LNCaP clone FGC (cell line): ENCODE results near the gene SIX5.

Experiments used
- DNase-seq: peaks from one replicate; pipeline ENCODE4 v3.0.0-alpha.2; 2011; ENCODE audit warnings: low read depth
- H3K4me3 ChIP-seq: 2 replicates; pipeline ENCODE4 v1.5.1; 2011; ENCODE audit warnings: mild to moderate bottlenecking, low read depth, low read length, control low read depth
- TF ChIP-seq, protein P1 (sequence below): IDR thresholded peaks from 2 replicates; pipeline ENCODE4 v1.5.1; 2012; ENCODE audit warnings: mild to moderate bottlenecking; ENCODE audit not compliant: control insufficient read depth, insufficient read depth; ENCODE audit errors: extremely low read depth

The SIX5 gene

DNA sequence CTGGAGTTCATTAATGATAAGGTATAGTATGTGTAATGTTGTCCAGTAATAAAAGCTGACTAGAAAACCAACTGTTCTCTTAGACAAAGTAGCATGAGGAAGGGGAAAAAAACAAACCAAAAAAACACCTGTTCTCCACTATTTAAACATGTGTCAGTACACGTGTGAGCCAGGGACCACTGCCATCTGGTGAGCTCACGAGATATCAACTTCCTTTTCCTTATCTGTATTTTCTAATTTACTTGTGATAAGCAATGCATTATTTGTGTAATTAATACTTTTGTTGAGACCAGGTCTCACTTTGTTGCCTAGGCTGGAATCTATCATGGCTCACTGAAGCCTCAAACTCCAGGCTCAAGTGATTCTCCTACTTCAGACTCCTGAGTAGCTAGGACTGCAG lies 4.3 kb upstream of the SIX5 start:
- no peak for DNase-seq
- H3K4me3 ChIP-seq = no peak overlapping the region
- TF ChIP-seq, protein P1, sequence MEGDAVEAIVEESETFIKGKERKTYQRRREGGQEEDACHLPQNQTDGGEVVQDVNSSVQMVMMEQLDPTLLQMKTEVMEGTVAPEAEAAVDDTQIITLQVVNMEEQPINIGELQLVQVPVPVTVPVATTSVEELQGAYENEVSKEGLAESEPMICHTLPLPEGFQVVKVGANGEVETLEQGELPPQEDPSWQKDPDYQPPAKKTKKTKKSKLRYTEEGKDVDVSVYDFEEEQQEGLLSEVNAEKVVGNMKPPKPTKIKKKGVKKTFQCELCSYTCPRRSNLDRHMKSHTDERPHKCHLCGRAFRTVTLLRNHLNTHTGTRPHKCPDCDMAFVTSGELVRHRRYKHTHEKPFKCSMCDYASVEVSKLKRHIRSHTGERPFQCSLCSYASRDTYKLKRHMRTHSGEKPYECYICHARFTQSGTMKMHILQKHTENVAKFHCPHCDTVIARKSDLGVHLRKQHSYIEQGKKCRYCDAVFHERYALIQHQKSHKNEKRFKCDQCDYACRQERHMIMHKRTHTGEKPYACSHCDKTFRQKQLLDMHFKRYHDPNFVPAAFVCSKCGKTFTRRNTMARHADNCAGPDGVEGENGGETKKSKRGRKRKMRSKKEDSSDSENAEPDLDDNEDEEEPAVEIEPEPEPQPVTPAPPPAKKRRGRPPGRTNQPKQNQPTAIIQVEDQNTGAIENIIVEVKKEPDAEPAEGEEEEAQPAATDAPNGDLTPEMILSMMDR = no peak

DNA sequence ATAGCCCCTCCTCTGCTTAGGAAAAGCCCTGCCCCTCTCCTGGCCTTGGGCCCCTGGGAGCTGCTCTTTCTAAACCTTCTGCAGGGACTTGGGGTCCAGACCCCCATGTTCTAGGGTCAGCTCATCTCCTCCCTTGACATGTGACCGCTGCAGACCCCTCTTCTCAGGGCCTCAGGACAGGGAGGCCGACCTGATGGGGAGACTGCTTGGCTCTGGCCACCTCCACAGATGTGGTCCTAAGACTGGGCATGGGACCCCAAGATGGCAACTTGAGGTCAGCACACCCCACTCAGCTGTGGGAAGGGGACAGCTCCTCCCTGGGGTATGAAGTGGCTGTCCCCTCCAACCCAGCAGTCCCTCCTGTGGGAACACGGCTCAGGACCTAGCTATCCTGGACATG lies 3.9 kb upstream of the SIX5 start:
- DNase-seq = no peak
- H3K4me3 ChIP-seq = no peak overlapping the region
- TF ChIP-seq, protein P1 = no peak

DNA sequence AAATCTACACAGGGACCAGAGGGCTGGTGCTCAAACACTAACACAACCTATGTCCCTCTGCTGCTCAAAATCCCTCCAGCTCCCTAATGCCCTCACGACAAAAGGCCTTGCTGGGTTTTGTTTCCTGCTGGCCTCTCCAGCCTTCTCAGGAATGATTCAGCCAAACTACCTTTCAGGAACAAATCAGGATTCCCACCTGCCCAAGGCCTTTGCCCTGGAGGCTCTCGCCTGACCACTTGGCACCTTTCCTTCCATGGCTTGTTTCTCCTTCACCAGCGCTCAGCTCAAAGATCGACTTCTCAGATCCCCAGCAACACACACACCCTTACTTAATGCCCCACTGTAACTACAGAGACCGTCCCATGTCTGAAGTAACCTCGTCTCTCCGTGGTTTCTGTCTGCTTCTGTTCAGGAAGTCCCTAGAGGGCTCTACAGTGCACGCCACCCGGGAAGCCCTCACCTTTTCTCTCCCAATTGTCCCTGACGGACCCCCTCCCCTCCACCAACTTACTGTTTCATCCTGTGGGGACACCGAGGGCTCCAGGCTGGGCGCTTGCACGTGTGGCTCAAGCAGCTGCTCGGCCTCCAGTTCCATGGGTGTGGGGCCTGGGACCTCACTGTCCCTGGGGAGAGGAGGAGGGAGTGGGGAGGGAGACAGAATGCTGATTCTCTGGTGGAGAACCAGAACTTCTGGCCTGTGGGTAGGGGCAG lies 3.2 kb upstream of the SIX5 start:
- DNase-seq = no peak
- TF ChIP-seq, protein P1 = no peak
- no peak overlapping the region for H3K4me3 ChIP-seq

DNA sequence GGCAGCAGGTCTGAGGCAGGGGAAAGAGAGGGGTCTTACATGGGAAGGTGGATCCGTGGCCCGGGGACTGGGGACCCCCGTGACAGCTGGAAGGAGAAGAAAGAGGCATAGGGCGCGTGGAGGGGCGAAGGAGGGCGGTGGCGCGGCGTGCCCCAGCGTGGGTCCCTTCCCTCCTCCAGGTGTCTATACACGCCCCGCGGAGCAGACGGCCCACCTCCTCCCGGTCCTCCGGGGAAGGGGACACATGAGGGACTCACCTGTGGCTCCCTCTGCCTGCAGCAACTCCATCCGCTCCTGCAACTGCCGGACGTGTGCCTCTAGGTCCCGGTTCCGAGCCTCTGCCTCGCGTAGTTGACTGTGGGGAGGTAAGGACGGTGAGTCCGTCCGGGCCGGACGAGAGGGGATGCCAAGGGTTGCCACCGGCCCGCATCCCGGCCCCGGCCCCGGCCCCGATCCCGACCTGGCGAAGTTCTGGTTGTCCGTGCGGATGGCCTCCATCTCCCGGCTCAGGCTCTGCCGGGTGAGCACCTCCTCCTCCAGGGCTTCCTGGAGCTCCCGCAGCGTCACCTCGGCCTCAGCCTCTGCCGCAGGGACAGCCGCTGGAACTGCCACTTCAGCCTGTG lies 2.4 kb upstream of the SIX5 start:
- peak overlapping the region; percentile 48 for H3K4me3 ChIP-seq
- TF ChIP-seq, protein P1 = no peak

DNA sequence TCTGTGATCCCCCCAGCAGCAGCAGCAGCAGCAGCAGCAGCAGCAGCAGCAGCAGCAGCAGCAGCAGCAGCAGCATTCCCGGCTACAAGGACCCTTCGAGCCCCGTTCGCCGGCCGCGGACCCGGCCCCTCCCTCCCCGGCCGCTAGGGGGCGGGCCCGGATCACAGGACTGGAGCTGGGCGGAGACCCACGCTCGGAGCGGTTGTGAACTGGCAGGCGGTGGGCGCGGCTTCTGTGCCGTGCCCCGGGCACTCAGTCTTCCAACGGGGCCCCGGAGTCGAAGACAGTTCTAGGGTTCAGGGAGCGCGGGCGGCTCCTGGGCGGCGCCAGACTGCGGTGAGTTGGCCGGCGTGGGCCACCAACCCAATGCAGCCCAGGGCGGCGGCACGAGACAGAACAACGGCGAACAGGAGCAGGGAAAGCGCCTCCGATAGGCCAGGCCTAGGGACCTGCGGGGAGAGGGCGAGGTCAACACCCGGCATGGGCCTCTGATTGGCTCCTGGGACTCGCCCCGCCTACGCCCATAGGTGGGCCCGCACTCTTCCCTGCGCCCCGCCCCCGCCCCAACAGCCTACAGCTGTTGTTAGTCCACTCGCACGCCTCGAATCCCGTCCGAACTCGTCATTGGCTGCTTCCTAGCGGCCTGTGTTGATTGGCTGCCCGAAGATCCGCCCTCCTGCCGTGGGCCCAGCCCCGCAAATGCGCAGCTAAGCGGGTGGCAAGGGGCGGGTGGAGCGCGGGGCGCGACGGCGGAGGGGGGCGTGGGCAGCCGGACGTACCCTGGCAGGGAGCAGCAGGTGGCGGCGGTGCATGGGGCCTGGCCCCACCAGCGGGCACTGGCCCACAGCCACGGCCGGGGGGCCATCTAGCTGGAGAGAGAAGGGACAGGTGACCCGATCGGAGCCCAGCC lies 1.4 kb upstream of the SIX5 start:
- TF ChIP-seq, protein P1 = peak; percentile 37
- peak overlapping the region; percentile 61 for H3K4me3 ChIP-seq
- DNase-seq = peak; percentile 87

More for the DNA sequence above, 2.4 kb upstream of the SIX5 start:
- DNase-seq = no peak

DNA sequence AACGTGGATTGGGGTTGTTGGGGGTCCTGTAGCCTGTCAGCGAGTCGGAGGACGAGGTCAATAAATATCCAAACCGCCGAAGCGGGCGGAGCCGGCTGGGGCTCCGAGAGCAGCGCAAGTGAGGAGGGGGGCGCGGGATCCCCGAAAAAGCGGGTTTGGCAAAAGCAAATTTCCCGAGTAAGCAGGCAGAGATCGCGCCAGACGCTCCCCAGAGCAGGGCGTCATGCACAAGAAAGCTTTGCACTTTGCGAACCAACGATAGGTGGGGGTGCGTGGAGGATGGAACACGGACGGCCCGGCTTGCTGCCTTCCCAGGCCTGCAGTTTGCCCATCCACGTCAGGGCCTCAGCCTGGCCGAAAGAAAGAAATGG lies 754 bp upstream of the SIX5 start:
- TF ChIP-seq, protein P1 = no peak
- no peak for DNase-seq
- H3K4me3 ChIP-seq = peak overlapping the region; percentile 61
